Epithelial cell of proximal tubule (primary cell): ENCODE measurements around the gene ODR4. TPM values are rescaled to one million over a fixed set of nuclear protein-coding genes. Genes with fewer than 3 reads are reported as not detected.

Experiments
- DNase-seq: peaks from one replicate; pipeline ENCODE4 v3.0.0-alpha.2; 2011; ENCODE audit warnings: low read depth
- H3K4me3 ChIP-seq: 2 replicates; pipeline ENCODE4 v1.5.1; 2011; ENCODE audit warnings: low read depth, mild to moderate bottlenecking, low read length
- CTCF ChIP-seq: conservative IDR thresholded peaks from 2 replicates; pipeline ENCODE4 v1.5.1; 2012; ENCODE audit warnings: low read depth, mild to moderate bottlenecking, low read length
- total RNA-seq: library from RNA; depleted of rRNA; stranded (reverse); fragments of >200 nt; gene quantifications from 2 replicates; pipeline ENCODE4 v1.2.3, GENCODE V29; 2015

ODR4 gene
- total RNA-seq, 1 donor from 2014 or later, result 8.9 TPM

GRCh38 chr1:186424539-186424938, 48.9 kb downstream of the ODR4 start:
- no peak for TF ChIP-seq CTCF
- DNase-seq, result no peak
- no peak overlapping the region for H3K4me3 ChIP-seq

DNA sequence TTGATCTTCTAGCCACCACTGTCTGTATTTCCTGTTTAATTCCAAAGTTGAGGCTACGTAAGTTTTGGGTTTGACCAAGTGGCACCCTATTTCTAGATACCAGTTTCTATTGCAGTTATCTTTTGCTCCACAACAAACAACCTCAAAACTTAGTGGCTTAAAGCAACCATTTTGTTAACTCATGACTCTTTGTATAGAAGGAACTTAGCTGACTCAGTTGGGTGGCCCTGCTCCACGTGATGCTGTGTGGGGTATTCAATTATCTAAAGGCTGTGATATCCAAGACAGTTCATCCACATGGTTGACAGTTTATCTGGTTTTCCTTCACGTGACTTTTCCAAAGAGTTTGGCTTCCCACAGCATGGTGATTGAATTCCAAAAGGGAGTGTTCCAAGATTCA, 50.5 kb downstream of the ODR4 start:
- TF ChIP-seq CTCF, result no peak

DNA sequence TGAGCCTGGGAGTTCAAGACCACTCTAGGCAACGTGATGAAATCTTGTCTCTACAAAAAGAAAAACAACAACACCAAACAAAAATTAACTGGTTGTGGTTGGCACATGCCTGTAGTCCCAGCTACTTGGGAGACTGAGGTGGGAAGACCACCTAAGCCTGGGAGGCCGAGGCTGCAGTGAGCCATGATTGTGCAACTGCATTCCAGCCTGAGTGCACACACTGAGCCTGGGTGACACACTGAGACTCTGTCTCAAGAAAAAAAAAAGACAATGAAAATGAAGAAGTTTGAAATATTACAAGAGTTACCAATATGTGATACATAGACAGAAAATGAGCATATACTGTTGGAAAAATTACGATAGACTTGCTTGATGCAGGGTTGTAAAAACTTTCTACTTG, 53.4 kb downstream of the ODR4 start:
- no peak for DNase-seq
- no peak for TF ChIP-seq CTCF
- H3K4me3 ChIP-seq, result no peak overlapping the region

More for the DNA sequence above, 50.5 kb downstream of the ODR4 start:
- DNase-seq, result no peak
- H3K4me3 ChIP-seq, result no peak overlapping the region

DNA sequence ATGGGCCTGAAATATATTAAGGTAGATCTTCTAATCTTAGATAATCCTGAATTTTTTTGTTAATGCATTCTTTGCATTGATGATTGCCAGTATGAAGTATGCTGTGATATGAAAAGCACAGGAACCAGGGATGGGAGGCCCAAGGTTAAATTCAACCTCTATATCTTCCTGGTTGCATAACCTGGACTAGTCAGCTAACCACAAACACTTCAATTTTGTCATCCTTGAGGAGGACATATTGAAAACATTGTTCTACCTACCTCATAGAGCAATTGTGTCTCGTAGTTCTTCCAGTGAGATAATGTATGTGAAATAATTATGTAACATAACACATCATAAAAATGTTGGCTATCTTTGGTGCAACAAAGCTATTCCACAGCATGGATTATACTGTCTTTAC, 59.7 kb downstream of the ODR4 start:
- TF ChIP-seq CTCF, result no peak
- DNase-seq, result no peak
- H3K4me3 ChIP-seq, result no peak overlapping the region

DNA sequence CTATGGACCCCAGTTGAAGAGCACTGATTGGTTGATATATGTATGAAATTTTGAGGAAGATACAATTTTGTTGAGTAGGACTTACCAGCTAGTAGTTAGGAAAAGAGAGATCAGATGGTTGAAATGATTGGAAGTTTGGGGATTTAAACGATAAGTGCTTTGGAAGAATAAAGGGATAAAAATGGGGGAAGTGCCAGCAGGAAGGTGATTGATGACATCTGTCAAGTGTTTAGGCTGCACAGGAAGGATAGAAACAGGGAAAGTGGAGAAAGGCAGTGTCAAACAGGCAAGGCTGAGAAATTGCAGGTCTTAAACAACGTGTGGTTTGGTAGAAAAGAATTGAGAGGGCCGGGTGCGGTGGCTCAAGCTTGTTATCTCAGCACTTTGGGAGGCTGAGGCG, 62.9 kb downstream of the ODR4 start:
- H3K4me3 ChIP-seq, result no peak overlapping the region
- no peak for DNase-seq
- no peak for TF ChIP-seq CTCF

- no peak for TF ChIP-seq CTCF
- no peak overlapping the region for H3K4me3 ChIP-seq
- DNase-seq, result peak; percentile 33
Measured at GRCh38 chr1:186440584-186440983, 64.9 kb downstream of the ODR4 start.

DNA sequence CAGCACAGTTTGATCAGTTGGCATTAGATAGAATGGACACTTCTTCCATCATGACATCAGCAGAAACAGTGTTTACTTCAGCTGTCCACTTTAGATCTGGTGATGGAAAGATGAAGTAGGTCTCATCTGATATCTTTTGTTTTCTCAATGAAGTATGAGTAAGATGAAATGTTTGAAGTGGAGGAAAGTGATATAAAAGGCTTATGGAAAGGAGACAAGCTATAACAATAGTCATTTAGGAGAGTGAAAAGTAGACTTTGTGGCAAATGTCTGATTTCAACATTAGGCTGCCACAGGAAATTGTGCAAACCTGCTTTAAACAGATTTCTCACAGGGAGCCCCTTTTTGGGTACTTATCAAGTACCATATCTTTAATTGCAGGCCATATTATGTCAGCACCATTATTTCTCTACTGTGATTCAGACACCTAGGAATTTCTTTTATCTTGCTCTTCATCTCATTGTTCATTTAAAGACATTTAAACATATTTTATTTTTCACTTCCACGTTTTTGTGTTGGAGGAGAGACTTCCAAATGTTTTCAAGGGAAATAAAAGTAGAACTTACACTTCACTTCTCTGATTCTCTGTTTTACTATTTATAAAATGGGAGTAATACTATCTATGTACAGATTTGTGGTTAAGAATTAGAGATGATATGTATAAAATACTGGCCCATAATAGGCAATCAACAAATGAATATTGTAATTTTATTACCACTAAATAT, 67.2 kb downstream of the ODR4 start:
- DNase-seq, result no peak
- H3K4me3 ChIP-seq, result no peak overlapping the region
- TF ChIP-seq CTCF, result no peak
